Spinal cord (tissue), 10 donors: ENCODE results near the gene CENPT. TPM values are rescaled to one million over a fixed set of nuclear protein-coding genes. Genes with fewer than 3 reads are reported as not detected.
"Not testable (repeated sequence)": the region's sequence is repeated elsewhere in the genome, so short reads cannot be mapped to it uniquely, and the experiment has no call there.

Experiments used
- DNase-seq, 6 donors: peaks; one replicate each; pipeline versions ENCODE4 v3.0.0 to v3.0.0-alpha.2; 2013 to 2015; ENCODE audit warnings: low spot score in 6 of 6, low read depth in 4 of 6
- H3K27ac ChIP-seq: one replicate; pipeline ENCODE4 v1.5.1; 2013; ENCODE audit warnings: low read depth, low read length, control low read depth
- H3K27me3 ChIP-seq: one replicate; pipeline ENCODE4 v1.6.1; 2013; ENCODE audit warnings: low read length; ENCODE audit not compliant: control insufficient read depth, insufficient read depth
- H3K36me3 ChIP-seq: one replicate; pipeline ENCODE4 v1.6.1; 2013; ENCODE audit warnings: low read length; ENCODE audit not compliant: control insufficient read depth, insufficient read depth
- H3K4me1 ChIP-seq: one replicate; pipeline ENCODE4 v1.6.1; 2013; ENCODE audit warnings: low read length; ENCODE audit not compliant: control insufficient read depth, insufficient read depth
- H3K4me3 ChIP-seq: one replicate; pipeline ENCODE4 v1.5.1; 2013; ENCODE audit warnings: low read depth, low read length, control low read depth
- H3K9me3 ChIP-seq: one replicate; pipeline ENCODE4 v1.6.1; 2013; ENCODE audit warnings: low read length; ENCODE audit not compliant: control insufficient read depth, insufficient read depth
- WGBS: methylation state at CpG from one replicate; pipeline ENCODE4 v1.1.5; 2013; ENCODE audit warnings: missing lambda C conversion rate; ENCODE audit not compliant: insufficient coverage; 5-methylcytosine and 5-hydroxymethylcytosine counted together
- polyA plus RNA-seq, 2 donors: library from polyadenylated mRNA; unstranded; fragments of 120-200 nt; gene quantifications; one replicate each; pipeline ENCODE4 v1.2.1, GENCODE V29; 2013; ENCODE audit not compliant: insufficient read length in 2 of 2
- total RNA-seq, 2 donors: library from RNA; depleted of rRNA in 1 of 2; stranded (reverse); fragments of 120-200 nt in 1 of 2; fragments of >200 nt in 1 of 2; gene quantifications; one replicate each; pipeline versions ENCODE4 v1.2.3 to v1.2.4, GENCODE V29; 2013 to 2014
- donor health status: healthy.

The CENPT gene
- total and polyA plus RNA-seq, 4 donors = 22.1 to 79.2 (median 55.4) TPM

- Histone ChIP-seq H3K36me3 (peaks cover 57% of the 10 kb centered on the region), H3K9me3 (no peaks in the 10 kb centered on the region), H3K4me3 (no peak overlapping the region), H3K27ac (no peak overlapping the region), H3K4me1 (peaks cover 12% of the 10 kb centered on the region), H3K27me3 (no peaks in the 10 kb centered on the region)
- DNase-seq = no peak
- 89% methylated on average over 3 of the region's 6 CpGs for WGBS
Observed at GRCh38 chr16:67868290-67868689, 20.8 kb upstream of the CENPT start.

- Histone ChIP-seq H3K27ac (no peak overlapping the region), H3K9me3 (no peaks in the 10 kb centered on the region), H3K4me1 (peaks cover 5% of the 10 kb centered on the region), H3K36me3 (peaks cover 56% of the 10 kb centered on the region), H3K27me3 (no peaks in the 10 kb centered on the region), H3K4me3 (no peak overlapping the region)
- no peak for DNase-seq
- 88% methylated on average over 2 of the region's 2 CpGs for WGBS
Observed at GRCh38 chr16:67865318-67865717, 17.8 kb upstream of the CENPT start.

DNA sequence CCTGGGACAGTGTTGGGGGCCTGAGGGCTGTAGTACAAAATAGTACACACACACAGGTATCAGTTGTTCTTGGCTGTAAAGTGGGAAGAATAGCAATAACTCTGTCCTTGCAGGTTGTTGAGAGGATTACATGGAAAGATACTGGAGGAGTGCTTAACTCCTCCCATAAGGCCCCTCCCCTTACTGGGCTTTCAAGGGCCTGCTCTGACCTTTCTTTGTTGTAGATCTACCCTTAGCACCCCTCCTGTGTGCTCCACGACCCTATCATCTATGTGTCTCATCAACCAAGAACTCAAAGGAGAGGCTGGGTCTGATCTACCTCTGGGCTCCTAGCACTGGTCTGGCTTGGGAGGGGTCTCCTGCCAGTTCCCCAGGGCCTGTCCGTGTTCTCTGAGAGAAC lies 17.1 kb upstream of the CENPT start:
- H3K4me1 ChIP-seq = peaks cover 5% of the 10 kb centered on the region
- no peak overlapping the region for H3K27ac ChIP-seq
- DNase-seq = no peak
- no peaks in the 10 kb centered on the region for H3K27me3 ChIP-seq
- no peak overlapping the region for H3K4me3 ChIP-seq
- 50% methylated on average over 2 of the region's 2 CpGs for WGBS
- peaks cover 51% of the 10 kb centered on the region for H3K36me3 ChIP-seq
- H3K9me3 ChIP-seq = no peaks in the 10 kb centered on the region

DNA sequence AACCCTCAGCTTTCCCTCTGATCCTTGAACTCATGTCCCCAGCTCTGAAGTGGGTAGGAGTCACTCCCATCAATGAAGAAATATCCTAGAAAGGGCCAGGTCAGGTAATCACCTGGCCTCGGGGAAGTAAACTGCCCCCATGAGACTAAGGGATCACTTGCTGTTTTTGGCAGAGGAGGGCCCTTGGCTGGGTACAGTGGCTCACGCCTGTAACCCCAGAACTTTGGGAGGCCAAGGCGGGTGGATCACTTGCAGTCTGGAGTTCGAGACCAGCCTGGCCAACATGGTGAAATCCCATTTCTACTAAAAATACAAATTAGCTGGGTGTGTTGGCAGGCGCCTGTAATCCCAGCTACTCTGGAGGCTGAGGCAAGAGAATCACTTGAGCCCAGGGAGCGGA lies 16.6 kb upstream of the CENPT start:
- not testable (repeated sequence) for H3K27ac ChIP-seq, H3K9me3 ChIP-seq, H3K27me3 ChIP-seq, DNase-seq, H3K4me3 ChIP-seq, H3K4me1 ChIP-seq
- H3K36me3 ChIP-seq = peaks cover 47% of the 10 kb centered on the region
- 100% methylated on average over 1 of the region's 6 CpGs for WGBS

GRCh38 chr16:67862623-67863583 lies 15.4 kb upstream of the CENPT start:
- Histone ChIP-seq H3K9me3 (no peaks in the 10 kb centered on the region), H3K27ac (no peak overlapping the region), H3K36me3 (peaks cover 36% of the 10 kb centered on the region), H3K27me3 (no peaks in the 10 kb centered on the region), H3K4me3 (no peak overlapping the region), H3K4me1 (peaks cover 5% of the 10 kb centered on the region)
- WGBS = 75% methylated on average over 6 of the region's 11 CpGs
- DNase-seq = no peak

GRCh38 chr16:67861877-67862276 lies 14.4 kb upstream of the CENPT start:
- Histone ChIP-seq H3K27ac (no peak overlapping the region), H3K9me3 (no peaks in the 10 kb centered on the region), H3K36me3 (peaks cover 26% of the 10 kb centered on the region), H3K27me3 (no peaks in the 10 kb centered on the region), H3K4me1 (peaks cover 15% of the 10 kb centered on the region), H3K4me3 (no peak overlapping the region)
- DNase-seq = no peak
- WGBS = 95% methylated on average over 5 of the region's 6 CpGs

- no peak overlapping the region for H3K4me3 ChIP-seq
- WGBS = 90% methylated on average over 7 of the region's 8 CpGs
- H3K9me3 ChIP-seq = no peaks in the 10 kb centered on the region
- no peak overlapping the region for H3K27ac ChIP-seq
- H3K4me1 ChIP-seq = peaks cover 18% of the 10 kb centered on the region
- no peaks in the 10 kb centered on the region for H3K27me3 ChIP-seq
- DNase-seq = no peak
- H3K36me3 ChIP-seq = peaks cover 17% of the 10 kb centered on the region
Observed at GRCh38 chr16:67860589-67861398, 13.3 kb upstream of the CENPT start.

- Histone ChIP-seq H3K36me3 (peaks cover 21% of the 10 kb centered on the region), H3K27ac (no peak overlapping the region), H3K27me3 (no peaks in the 10 kb centered on the region), H3K4me3 (no peak overlapping the region), H3K4me1 (peaks cover 16% of the 10 kb centered on the region), H3K9me3 (no peaks in the 10 kb centered on the region)
- 98% methylated on average over 4 of the region's 4 CpGs for WGBS
- DNase-seq = no peak
Observed at GRCh38 chr16:67858500-67858899, 11.0 kb upstream of the CENPT start.

DNA sequence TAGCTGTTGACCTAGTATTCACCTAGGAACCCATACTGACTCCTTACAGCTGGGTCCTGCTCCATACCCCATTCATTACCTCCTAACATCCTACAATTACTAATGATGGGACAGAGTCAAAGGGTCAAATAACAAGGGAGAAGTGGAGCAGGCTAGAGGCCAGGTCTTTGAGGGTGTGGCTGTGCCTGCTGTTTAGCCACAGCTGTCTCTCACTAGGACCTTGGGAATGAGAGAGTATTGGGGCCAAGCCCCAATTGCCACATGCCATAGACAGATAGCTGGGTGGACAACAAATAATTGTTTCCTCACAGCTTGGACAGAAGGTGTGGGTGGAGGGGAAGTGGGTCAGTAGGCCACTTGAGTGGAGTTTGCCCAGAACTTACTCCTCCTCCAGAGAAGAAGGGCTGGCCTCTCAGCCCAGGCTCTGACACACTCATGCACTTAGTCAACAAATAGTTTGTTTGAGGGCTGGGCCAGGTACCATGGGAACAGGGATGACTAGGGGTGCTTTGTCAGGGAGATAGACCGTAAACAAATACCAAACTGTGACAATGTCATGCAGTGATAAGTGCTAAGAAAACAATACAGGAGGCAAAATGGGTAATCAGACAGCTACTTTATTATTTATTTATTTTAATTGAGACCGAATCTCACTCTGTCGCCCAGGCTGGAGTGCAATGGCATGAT lies 10.2 kb upstream of the CENPT start:
- Histone ChIP-seq H3K4me3 (no peak overlapping the region), H3K4me1 (peaks cover 13% of the 10 kb centered on the region), H3K36me3 (peaks cover 21% of the 10 kb centered on the region), H3K27ac (no peak overlapping the region), H3K27me3 (no peaks in the 10 kb centered on the region), H3K9me3 (no peaks in the 10 kb centered on the region)
- DNase-seq = peak in 1 of 6 donors; percentile 21
- no CpG with 5 or more reads among the region's 3 CpGs for WGBS
